ENCODE results near the gene KRT80.

GRCh38 chr12:52186118-52186840 lies 5.5 kb downstream of the KRT80 start:
- TF ChIP-seq CTCF (IDR thresholded peaks at IDR 0.05), result no peak
- TF ChIP-seq CHD2 (IDR thresholded peaks at IDR 0.05; ENCODE audit: low read length, partially characterized antibody), result no peak
- no peak for TF ChIP-seq POLR2A (IDR thresholded peaks at IDR 0.05; ENCODE audit: low read length)
- TF ChIP-seq RAD21 (conservative IDR thresholded peaks at IDR 0.05 in 1 of 2, IDR thresholded peaks at IDR 0.05 in 1 of 2), result no peak
